HepG2 (cell line): ENCODE measurements around the gene FAM20A. TPM values are rescaled to one million over a fixed set of nuclear protein-coding genes. Genes with fewer than 3 reads are reported as not detected.

Experiments used
- BORCS8-MEF2B ChIP-seq: sonication (generic); formaldehyde crosslinking; IDR thresholded peaks from 2 replicates; pipeline ENCODE4 v1.8.0; 2022; ENCODE audit warnings: mild to moderate bottlenecking, missing genetic modification reagents
- CAMTA2 ChIP-seq: sonication (generic); formaldehyde crosslinking; IDR thresholded peaks from 2 replicates; pipeline ENCODE4 v1.4.0; 2020; ENCODE audit warnings: mild to moderate bottlenecking, missing genetic modification reagents, borderline replicate concordance
- CENPX ChIP-seq: sonication (generic); formaldehyde crosslinking; IDR thresholded peaks from 2 replicates; pipeline ENCODE4 v1.9.0; 2021; ENCODE audit warnings: mild to moderate bottlenecking, missing genetic modification reagents, moderate library complexity
- DRAP1 ChIP-seq: IDR thresholded peaks from 2 replicates; pipeline ENCODE4 v1.6.1; 2016; ENCODE audit warnings: missing genetic modification reagents, missing compliant biosample characterization
- HMGXB4 ChIP-seq, 2 experiments: sonication (generic) in 1 of 2; formaldehyde crosslinking in 1 of 2; IDR thresholded peaks; 2 replicates each; pipeline versions ENCODE4 v1.4.0 to v1.6.1; 2018 to 2020; ENCODE audit warnings: missing genetic modification reagents in 2 of 2, borderline replicate concordance in 1 of 2, low read depth in 1 of 2, mild to moderate bottlenecking in 1 of 2, missing biosample characterization in 1 of 2
- MEIS1 ChIP-seq: sonication (generic); formaldehyde crosslinking; IDR thresholded peaks from 2 replicates; pipeline ENCODE4 v1.9.0; 2021; ENCODE audit warnings: mild to moderate bottlenecking, missing genetic modification reagents, moderate library complexity, borderline replicate concordance
- NAIF1 ChIP-seq: sonication (generic); formaldehyde crosslinking; IDR thresholded peaks from 2 replicates; pipeline ENCODE4 v1.5.0; 2020; ENCODE audit warnings: mild to moderate bottlenecking, missing genetic modification reagents, borderline replicate concordance
- PHB2 ChIP-seq: fragments of 450-650 bp; IDR thresholded peaks from 2 replicates; pipeline ENCODE4 v1.6.1; 2018; ENCODE audit not compliant: partially characterized antibody
- PITX1 ChIP-seq: sonication (generic); formaldehyde crosslinking; IDR thresholded peaks from 2 replicates; pipeline ENCODE4 v1.5.1; 2020; ENCODE audit warnings: mild to moderate bottlenecking, missing genetic modification reagents
- PRPF4 ChIP-seq: fragments of 200-400 bp; formaldehyde crosslinking; IDR thresholded peaks from 2 replicates; pipeline ENCODE4 v1.6.1; 2016; ENCODE audit warnings: low read length, low read depth; ENCODE audit not compliant: poor library complexity, severe bottlenecking
- SETDB1 ChIP-seq: sonication (generic); formaldehyde crosslinking; IDR thresholded peaks from 2 replicates; pipeline ENCODE4 v1.5.1; 2020; ENCODE audit warnings: missing genetic modification reagents, mild to moderate bottlenecking, borderline replicate concordance
- SMARCC2 ChIP-seq: fragments of 450-650 bp; IDR thresholded peaks from 2 replicates; pipeline ENCODE4 v1.6.1; 2017; ENCODE audit warnings: antibody characterized with exemption, mild to moderate bottlenecking
- SP1 ChIP-seq, 2 experiments: fragments of 450-650 bp in 1 of 2; sonication (generic) in 1 of 2; formaldehyde crosslinking in 1 of 2; IDR thresholded peaks; 2 replicates each; pipeline versions ENCODE4 v1.4.0 to v1.6.1; 2016 to 2020; ENCODE audit warnings: missing genetic modification reagents in 1 of 2
- TCF7L2 ChIP-seq: IDR thresholded peaks from 2 replicates; pipeline ENCODE4 v1.6.1; 2011; ENCODE audit warnings: mild to moderate bottlenecking, low read depth, low read length, moderate library complexity
- TMF1 ChIP-seq: sonication (generic); formaldehyde crosslinking; IDR thresholded peaks from 2 replicates; pipeline ENCODE4 v1.8.1; 2022; ENCODE audit warnings: low read depth, missing genetic modification reagents
- TRIM24 ChIP-seq: sonication (generic); formaldehyde crosslinking; IDR thresholded peaks from 2 replicates; pipeline ENCODE4 v1.8.0; 2022; ENCODE audit warnings: mild to moderate bottlenecking, missing genetic modification reagents
- U2AF2 ChIP-seq: fragments of 200-400 bp; formaldehyde crosslinking; IDR thresholded peaks from 2 replicates; pipeline ENCODE4 v1.6.1; 2017; ENCODE audit warnings: low read depth, mild to moderate bottlenecking, low read length
- YY1 ChIP-seq: IDR thresholded peaks from 2 replicates; pipeline ENCODE4 v1.6.1; 2011; ENCODE audit warnings: low read length, low read depth, moderate library complexity, mild to moderate bottlenecking; ENCODE audit not compliant: insufficient read depth, insufficient replicate concordance
- ZNF138 ChIP-seq: sonication (generic); formaldehyde crosslinking; IDR thresholded peaks from 2 replicates; pipeline ENCODE4 v1.5.0; 2020; ENCODE audit warnings: mild to moderate bottlenecking, low read depth, missing genetic modification reagents
- ZNF20 ChIP-seq: sonication (generic); formaldehyde crosslinking; IDR thresholded peaks from 2 replicates; pipeline ENCODE4 v1.4.0; 2020; ENCODE audit warnings: mild to moderate bottlenecking, moderate library complexity, missing genetic modification reagents
- ZNF24 ChIP-seq: fragments of 450-650 bp; IDR thresholded peaks from 2 replicates; pipeline ENCODE4 v1.6.1; 2017; ENCODE audit warnings: antibody characterized with exemption, mild to moderate bottlenecking
- ZNF572 ChIP-seq: sonication (generic); formaldehyde crosslinking; IDR thresholded peaks from 2 replicates; pipeline ENCODE4 v1.5.1; 2020; ENCODE audit warnings: mild to moderate bottlenecking, missing genetic modification reagents
- ZNF614 ChIP-seq: IDR thresholded peaks from 2 replicates; pipeline ENCODE4 v1.6.1; 2018; ENCODE audit warnings: missing biosample characterization, missing genetic modification reagents, inconsistent platforms, borderline replicate concordance
- ZNF740 ChIP-seq: sonication (generic); formaldehyde crosslinking; IDR thresholded peaks from 2 replicates; pipeline ENCODE4 v1.4.0; 2020; ENCODE audit warnings: missing genetic modification reagents
- ZNF792 ChIP-seq: IDR thresholded peaks from 2 replicates; pipeline ENCODE4 v1.6.1; 2016
- polyA plus RNA-seq, 8 experiments: library from polyadenylated mRNA; depleted of rRNA in 3 of 8; stranded (reverse) in 7 of 8; unstranded in 1 of 8; fragments of >200 nt; fragmentation: Illumina TruSeq in 4 of 8; extraction: Trizol in 4 of 8; gene quantifications; 2 replicates each; pipeline versions ENCODE4 v1.2.1 to v1.2.3, GENCODE V29; 2011 to 2016; ENCODE audit warnings: low read depth in 4 of 8, missing spikeins in 1 of 8, mixed read lengths in 1 of 8; ENCODE audit not compliant: insufficient read depth in 1 of 8
- total RNA-seq, 5 experiments: library from RNA; depleted of rRNA; stranded (reverse); fragments of >200 nt; fragmentation: Illumina TruSeq; extraction: Trizol; gene quantifications; 2 replicates each; pipeline ENCODE4 v1.2.3, GENCODE V29; 2016; ENCODE audit warnings: low read depth in 1 of 5
- TF ChIP-seq, protein P1 (sequence below): sonication (generic); formaldehyde crosslinking; conservative IDR thresholded peaks from 2 replicates; pipeline ENCODE4 v1.4.0; 2020; ENCODE audit warnings: missing genetic modification reagents

FAM20A gene
- total and polyA plus RNA-seq, 2 of the 13 experiments (the other 11 are each of a cell fraction or from before 2014, with no cell fraction given) = 9.3 to 20.7 TPM

GRCh38 chr17:68580236-68580770, 20.9 kb downstream of the FAM20A start (continued):
- TF ChIP-seq YY1 (no peak), CAMTA2 (CRISPR knock-in tag) (no peak), BORCS8-MEF2B (no peak), NAIF1 (CRISPR knock-in tag) (no peak), ZNF24 (no peak), CENPX (CRISPR knock-in tag) (no peak), SP1 (IDR thresholded peaks at IDR 0.05) (no peak), SP1 (CRISPR knock-in tag; IDR thresholded peaks at IDR 0.05) (no peak), ZNF138 (CRISPR knock-in tag) (no peak), ZNF20 (CRISPR knock-in tag) (no peak), PHB2 (no peak), PITX1 (CRISPR knock-in tag) (no peak), ZNF572 (CRISPR knock-in tag) (no peak), ZNF740 (CRISPR knock-in tag) (no peak), TMF1 (CRISPR knock-in tag) (no peak), TRIM24 (CRISPR knock-in tag) (no peak), U2AF2 (no peak), SETDB1 (CRISPR knock-in tag) (no peak), MEIS1 (CRISPR knock-in tag) (0 out of 2 replicates have a peak, but pooled peaks have one; percentile 31), TCF7L2 (no peak), HMGXB4 (CRISPR knock-in tag; IDR thresholded peaks at IDR 0.05; ENCODE audit: borderline replicate concordance in 1 of 2, low read depth in 1 of 2) (no peak), ZNF614 (CRISPR knock-in tag) (peak; percentile 69), SMARCC2 (no peak), DRAP1 (CRISPR knock-in tag) (peak; percentile 18; the same call in 1 of the 2 replicates), ZNF792 (CRISPR knock-in tag) (peak; percentile 37; the same call in 1 of the 2 replicates), PRPF4 (no peak)
- TF ChIP-seq, protein P1, sequence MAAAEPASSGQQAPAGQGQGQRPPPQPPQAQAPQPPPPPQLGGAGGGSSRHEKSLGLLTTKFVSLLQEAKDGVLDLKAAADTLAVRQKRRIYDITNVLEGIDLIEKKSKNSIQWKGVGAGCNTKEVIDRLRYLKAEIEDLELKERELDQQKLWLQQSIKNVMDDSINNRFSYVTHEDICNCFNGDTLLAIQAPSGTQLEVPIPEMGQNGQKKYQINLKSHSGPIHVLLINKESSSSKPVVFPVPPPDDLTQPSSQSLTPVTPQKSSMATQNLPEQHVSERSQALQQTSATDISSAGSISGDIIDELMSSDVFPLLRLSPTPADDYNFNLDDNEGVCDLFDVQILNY (CRISPR knock-in tag) = no peak
